COLO829 (cell line): ENCODE measurements around the gene WDR93.

Source experiments
- DNase-seq: peaks from one replicate; pipeline ENCODE4 v3.0.0; 2012; ENCODE audit warnings: low spot score

WDR93 gene

GRCh38 chr15:89662893-89663626 is 27.6 kb upstream of the WDR93 start:
- peak; percentile 88 for DNase-seq

GRCh38 chr15:89664441-89665350 is 25.9 kb upstream of the WDR93 start:
- no peak for DNase-seq

- no peak for DNase-seq
These were observed 25.0 kb upstream of the WDR93 start for GRCh38 chr15:89665449-89666181.

- DNase-seq = no peak
These were observed 24.3 kb upstream of the WDR93 start for GRCh38 chr15:89666184-89666857.

- DNase-seq = no peak
These were observed 23.5 kb upstream of the WDR93 start for GRCh38 chr15:89666858-89667705.

GRCh38 chr15:89667706-89667960 is 23.0 kb upstream of the WDR93 start:
- no peak for DNase-seq

- DNase-seq = no peak
These were observed 22.4 kb upstream of the WDR93 start for GRCh38 chr15:89668171-89668570.

GRCh38 chr15:89669309-89669865 is 21.2 kb upstream of the WDR93 start:
- DNase-seq = no peak

GRCh38 chr15:89669941-89670340 is 20.7 kb upstream of the WDR93 start:
- no peak for DNase-seq

- no peak for DNase-seq
These were observed 19.5 kb upstream of the WDR93 start for GRCh38 chr15:89670971-89671560.

- DNase-seq = no peak
These were observed 18.9 kb upstream of the WDR93 start for GRCh38 chr15:89671687-89672086.

GRCh38 chr15:89672221-89673164 is 18.1 kb upstream of the WDR93 start:
- no peak for DNase-seq

GRCh38 chr15:89673165-89673512 is 17.5 kb upstream of the WDR93 start:
- no peak for DNase-seq

- no peak for DNase-seq
These were observed 16.1 kb upstream of the WDR93 start for GRCh38 chr15:89674526-89674925.

GRCh38 chr15:89675606-89676005 is 15.0 kb upstream of the WDR93 start:
- DNase-seq = no peak

GRCh38 chr15:89677381-89677780 is 13.2 kb upstream of the WDR93 start:
- no peak for DNase-seq

GRCh38 chr15:89679212-89679611 is 11.4 kb upstream of the WDR93 start, which contains the start of gene PLIN1:
Gene PLIN1 (minus strand): TSS chr15:89679367. CDS start chr15:89677489, 1,878 bp downstream.
- DNase-seq = no peak

- DNase-seq = no peak
These were observed 10.2 kb upstream of the WDR93 start for GRCh38 chr15:89680282-89680873.

GRCh38 chr15:89681146-89681545 is 9.5 kb upstream of the WDR93 start:
- no peak for DNase-seq
